HG03571 (cell line): ENCODE data around the gene CDKAL1.
"Not testable (repeated sequence)": the region's sequence is repeated elsewhere in the genome, so short reads cannot be mapped to it uniquely, and the experiment has no call there.

ENCODE experiments used
- ATAC-seq: cut with Tn5 transposase; IDR thresholded peaks from one replicate; pipeline ENCODE4 v1.9.1; 2021; ENCODE audit not compliant: unreplicated experiment

CDKAL1 gene

DNA sequence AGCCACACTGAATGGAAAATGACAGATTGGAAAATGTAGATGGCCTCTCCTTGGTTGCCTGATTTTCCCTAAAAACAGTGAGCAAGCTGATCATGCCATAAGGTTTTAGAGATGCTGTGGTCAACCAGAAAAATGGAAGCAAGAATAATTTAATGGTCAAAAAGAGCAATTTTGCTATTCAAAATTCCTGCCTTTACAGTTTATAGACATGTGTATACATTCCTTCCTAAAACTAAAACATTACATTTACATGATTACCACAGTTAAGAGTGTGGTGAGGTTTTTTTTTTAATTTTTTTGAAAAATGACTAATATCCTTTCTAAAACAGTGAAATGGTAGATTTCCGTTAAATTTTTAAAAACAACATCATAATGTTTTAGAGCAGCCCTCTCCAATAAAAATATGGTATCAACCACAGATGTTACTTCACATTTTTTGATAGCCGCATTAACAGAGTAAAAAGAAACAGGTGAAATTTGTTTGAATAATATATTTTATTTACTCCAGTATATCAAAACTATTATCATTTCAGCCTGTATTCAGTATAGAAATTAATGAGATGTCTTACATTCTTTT lies 652.3 kb downstream of the CDKAL1 start:
- ATAC-seq: no peak

GRCh38 chr6:21187485-21187884 lies 653.2 kb downstream of the CDKAL1 start:
- ATAC-seq: no peak

- ATAC-seq: peak; percentile 45
These were observed 654.4 kb downstream of the CDKAL1 start for GRCh38 chr6:21188505-21189223.

- no peak for ATAC-seq
These were observed 655.5 kb downstream of the CDKAL1 start for GRCh38 chr6:21189759-21190158.

- ATAC-seq: no peak
These were observed 656.4 kb downstream of the CDKAL1 start for GRCh38 chr6:21190701-21191100.

GRCh38 chr6:21193790-21194475 lies 659.7 kb downstream of the CDKAL1 start:
- no peak for ATAC-seq

DNA sequence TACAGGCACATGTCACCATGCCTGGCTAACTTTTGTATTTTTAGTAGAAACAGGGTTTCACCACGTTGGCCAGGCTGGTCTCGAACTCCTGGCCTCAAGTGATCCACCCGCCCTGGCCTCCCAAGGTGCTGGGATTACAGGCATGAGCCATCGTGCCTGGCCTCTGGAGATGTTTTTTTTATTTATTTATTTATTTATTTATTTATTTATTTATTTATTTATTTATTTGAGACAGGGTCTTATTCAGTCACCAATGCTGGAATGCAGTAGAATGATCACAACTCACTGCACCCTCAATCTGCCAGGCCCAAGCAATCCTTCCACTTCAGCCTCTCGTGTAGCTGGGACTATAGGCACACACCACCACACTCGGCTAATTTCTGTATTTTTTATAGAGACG lies 661.0 kb downstream of the CDKAL1 start:
- not testable (repeated sequence) for ATAC-seq

GRCh38 chr6:21198032-21198640 lies 663.9 kb downstream of the CDKAL1 start:
- ATAC-seq: peak; percentile 52

DNA sequence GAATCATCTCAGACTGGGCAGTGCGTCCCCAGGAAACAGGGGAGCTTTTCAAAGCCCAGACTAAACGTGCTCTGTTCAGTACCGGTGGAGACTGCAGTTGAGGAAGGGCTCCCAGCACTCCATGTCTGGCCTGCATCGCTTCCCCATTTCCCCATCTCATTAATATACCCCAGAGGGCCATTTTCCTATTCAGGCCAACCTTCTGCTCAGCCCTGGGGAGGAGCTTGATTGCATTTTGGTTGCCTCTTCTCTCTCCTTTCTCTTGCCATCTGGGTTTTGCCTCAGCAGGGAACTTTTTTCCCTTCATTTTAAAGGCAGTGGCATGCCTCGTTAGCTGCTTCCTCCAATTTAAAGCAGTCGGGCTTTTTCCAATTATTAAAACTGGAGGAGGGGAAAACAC lies 665.0 kb downstream of the CDKAL1 start:
- ATAC-seq: no peak

DNA sequence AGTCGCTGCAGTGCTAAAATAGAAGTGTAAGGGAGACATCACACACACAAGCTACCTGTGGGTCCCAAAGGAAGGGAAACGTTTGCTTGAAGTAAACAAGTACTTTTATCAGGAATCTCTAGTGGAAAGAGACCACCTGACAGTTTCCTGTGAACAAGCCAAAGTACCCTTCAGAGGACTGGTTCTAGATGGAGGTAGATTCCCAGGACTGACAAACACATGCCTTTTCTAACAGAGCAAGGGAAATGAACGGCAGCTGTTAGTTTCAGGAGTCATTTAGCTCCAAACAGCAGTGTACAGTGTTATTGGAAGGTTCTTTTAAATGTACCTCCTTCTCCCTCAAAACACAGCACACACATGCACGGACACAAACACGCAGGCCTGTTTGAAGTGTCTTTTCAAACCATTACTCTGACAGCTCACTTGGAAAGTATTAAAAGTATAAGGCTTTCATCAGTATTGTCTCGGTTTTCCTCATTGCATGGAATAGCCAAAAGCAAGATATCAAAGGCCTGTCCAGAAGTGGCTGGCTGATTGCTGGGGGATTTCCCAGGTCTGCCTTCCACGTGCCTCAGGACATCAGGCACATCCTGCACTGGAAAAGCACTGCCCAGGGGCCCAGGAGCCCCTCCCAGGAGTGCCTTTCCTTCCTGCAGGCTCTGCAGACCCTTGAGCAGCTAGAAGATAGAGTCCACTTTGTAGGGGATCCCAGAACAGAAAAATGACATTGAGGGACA lies 666.0 kb downstream of the CDKAL1 start:
- ATAC-seq: no peak

- no peak for ATAC-seq
These were observed 666.9 kb downstream of the CDKAL1 start for GRCh38 chr6:21201187-21201586.

- no peak for ATAC-seq
These were observed 667.5 kb downstream of the CDKAL1 start for GRCh38 chr6:21201637-21202350.

DNA sequence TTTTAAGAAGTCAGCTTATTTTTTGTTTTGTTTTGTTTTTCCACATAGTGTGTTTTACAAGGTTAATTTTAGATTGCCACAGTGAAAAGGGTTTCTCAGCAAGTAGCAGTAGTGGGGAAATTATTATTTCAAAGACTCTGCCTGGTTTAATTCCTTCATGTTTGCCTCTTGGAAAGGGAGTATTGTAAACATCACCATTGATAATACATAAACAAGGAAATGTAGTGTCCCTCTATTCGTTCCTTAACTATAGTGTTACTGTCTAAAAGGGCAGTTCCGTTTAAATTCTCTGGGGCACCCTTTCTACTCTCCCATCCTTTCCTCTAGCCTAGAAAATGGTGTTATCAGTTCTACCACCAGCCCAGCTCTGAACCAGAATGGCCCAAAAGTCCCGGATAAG lies 668.3 kb downstream of the CDKAL1 start:
- ATAC-seq: no peak

DNA sequence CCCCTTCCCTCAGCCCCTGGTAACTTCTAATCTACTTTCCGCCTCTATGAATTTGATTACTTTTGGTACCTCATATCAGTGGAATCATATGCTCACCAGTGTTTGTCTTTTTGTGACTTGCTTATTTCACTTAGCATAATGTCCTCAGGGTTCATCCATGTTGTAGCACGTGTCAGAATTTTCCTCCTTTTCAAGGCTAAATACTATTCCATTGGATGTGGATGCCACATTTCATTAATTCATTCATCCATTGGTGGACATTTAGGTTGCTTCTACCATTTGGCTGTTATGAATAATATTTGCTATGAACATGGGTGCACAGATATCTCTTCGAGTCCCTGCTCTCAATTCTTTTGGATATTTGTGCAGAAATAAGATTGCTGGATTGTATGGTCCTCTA lies 670.7 kb downstream of the CDKAL1 start:
- no peak for ATAC-seq

GRCh38 chr6:21208081-21208795 lies 674.0 kb downstream of the CDKAL1 start:
- ATAC-seq: peak; percentile 56

DNA sequence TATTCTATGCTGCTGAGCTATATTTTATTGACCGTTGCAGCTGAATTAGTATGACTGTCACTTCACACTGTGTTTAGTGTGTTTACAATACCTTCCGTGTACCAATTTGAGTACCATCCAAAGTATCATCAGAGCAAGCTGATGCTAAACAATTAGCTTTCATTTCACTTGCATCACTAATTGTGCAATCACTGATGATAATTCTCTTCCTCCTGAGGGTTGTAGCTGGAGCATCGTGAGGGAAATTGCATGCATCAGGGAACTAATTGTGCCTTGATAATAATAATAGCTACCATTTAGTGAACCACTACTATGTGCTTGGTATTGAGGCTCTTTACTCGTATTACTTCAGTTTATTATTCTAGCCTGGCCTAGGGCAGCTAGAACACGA lies 674.5 kb downstream of the CDKAL1 start:
- ATAC-seq: no peak

- peak; percentile 57 for ATAC-seq
These were observed 679.2 kb downstream of the CDKAL1 start for GRCh38 chr6:21213492-21213891.

GRCh38 chr6:21214738-21215448 lies 680.6 kb downstream of the CDKAL1 start:
- no peak for ATAC-seq

DNA sequence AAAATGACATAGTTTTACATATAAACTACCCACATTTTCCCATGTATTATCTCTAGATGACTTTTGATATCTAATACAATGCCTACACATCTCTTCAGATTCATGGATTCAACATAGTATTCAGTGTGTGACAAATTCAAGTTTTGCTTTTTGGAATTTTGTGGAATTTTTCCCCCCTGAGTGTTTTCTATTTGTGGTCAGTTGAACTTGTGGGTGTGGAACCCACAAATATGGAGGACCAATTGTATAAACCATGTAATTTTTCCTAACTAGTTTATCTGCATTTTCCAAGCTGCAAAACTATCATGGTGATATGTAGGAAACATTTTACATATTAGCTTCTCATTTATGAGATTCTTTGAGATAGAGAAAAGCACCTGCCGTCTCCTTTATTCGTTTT lies 685.0 kb downstream of the CDKAL1 start:
- ATAC-seq: no peak
